ENCODE data around the gene NFIA.

Gene NFIA

GRCh38 chr1:61190153-61190552 lies 107.8 kb downstream of the NFIA start:
- no peak for DNase-seq

DNA sequence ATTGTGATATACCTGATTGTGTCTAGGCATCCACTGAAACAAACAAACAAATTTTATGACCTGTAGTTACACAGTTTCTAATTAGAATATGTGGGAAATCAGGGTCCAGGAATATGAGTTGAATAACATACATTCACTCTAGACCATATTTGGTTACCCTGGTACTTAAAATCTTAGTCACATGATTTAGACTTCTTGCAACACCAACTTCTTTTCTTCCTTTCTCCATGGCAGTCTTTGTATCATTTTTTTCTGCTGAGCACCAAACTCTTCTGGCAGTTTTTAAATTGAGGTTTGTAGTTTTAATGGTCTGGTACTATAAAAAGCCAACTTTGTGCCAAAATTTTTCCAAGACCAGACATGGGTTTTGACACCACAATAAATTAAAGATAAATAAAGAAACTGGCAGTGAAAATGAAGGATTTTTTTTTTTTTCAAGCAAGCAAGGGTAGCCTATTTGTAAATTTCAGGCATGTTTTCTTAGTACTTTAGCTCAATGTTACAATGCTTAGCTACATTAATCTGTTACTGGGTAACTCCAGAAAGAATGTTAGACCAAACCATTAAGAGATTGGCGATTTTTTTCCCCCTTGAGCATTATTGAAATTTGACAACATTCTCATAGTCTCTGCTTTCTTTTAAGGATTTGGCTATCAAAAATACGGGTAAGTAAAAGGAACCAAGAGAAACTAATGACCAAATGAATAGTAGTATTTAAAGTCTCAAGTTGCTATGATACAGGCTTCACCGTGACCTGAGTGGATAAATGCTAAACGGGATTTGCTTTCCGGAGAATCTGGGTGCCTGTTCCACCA lies 108.5 kb downstream of the NFIA start:
- no peak for DNase-seq

DNA sequence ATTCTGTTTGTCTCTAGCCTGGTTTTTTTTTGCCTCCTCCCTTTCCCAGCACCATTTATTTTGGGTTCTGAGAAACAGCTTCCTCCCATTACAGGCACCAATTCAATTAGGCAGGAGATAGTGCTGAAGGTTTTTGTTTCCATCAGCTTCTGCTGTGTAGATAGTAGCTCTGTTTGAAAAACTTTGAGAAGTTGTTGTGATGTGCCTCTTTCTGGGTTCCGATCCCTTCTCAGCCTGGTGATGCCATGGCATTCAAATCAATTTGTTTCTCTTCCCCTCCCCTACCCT lies 109.0 kb downstream of the NFIA start:
- DNase-seq: no peak

DNA sequence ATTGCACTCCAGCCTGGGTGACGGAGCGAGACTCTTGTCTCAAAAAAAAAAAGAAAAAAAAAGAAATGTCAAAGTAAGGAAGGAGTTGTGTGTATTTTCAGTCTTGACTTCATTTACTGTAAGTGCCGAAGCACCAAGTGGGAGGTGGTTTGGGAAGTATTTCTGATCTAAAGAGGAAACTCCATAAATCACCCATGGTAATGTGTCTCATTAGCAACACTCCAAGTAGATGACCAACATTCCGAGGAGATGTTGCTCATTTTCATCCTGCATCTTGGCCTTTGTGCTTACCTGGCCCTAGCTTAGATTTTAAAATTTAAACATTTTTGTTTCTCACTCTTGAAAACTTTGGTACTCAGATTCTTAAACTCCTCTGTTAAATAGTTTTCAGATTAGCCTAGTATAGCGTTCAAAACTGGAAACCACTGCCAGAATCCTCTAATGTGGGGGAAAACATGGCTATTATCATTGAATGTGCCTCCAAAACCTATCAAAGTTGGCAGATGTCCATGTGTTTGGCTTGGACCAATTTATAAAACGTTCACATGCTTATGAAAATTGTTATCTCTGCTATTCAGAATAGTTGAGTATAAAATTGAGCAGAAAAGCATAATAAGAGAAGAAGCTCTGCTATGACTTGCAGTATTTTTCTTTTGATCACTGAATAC lies 110.4 kb downstream of the NFIA start:
- no peak for DNase-seq

GRCh38 chr1:61193808-61194207 lies 111.4 kb downstream of the NFIA start:
- no peak for DNase-seq

- DNase-seq: no peak
Observed at GRCh38 chr1:61198554-61198953, 116.2 kb downstream of the NFIA start.

DNA sequence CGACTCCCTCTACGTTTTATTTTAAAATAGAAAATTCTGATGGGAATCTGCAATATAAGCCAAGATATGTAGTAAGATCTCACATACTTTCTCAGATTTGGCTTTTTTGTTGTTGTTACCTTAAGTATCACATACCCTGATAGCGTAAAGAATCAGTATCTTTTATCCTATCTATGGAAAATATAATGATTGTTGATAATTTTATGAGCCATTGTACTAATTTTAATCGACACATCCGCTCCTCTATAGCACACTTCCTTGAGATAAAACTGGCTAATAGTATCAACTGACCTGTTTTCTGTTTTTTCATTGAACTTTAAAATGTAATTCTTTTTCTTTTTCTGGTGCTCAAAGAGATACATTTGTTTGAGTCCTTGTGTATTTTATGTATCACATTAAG lies 118.7 kb downstream of the NFIA start:
- no peak for DNase-seq

DNA sequence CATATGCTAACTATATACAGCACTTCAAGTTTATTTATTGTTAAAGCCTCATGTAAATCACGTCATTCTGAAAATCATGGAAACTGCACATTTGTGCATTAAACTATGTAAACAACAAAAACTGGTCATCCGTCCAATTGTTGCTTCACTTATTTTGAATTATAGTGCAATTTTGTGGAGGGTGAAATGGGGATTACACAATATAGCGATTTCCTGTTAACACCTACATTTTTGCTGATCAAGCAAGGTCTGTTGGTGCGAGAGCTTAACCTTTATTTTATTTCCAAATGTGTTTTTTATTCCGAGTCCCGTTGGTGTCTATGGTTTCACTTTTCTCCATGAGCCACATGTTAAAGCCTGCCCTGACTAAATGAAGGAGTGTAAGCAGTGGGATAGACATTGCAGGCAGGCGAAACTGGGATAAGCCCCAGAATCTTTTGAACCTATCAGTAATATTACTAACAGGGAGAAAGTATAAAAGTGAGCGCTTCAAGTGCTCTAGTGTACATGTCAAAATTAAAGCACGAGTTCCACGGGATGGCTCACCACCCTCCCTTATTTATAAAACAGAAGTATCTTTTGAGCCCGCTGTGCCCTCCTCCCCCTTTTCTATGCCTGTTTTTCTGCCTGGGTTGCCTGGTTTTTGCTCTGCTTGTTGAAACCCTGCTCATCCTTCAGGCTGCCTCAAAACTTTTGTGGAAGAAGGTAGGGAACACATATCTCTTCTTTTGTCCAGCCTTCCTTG lies 120.7 kb downstream of the NFIA start:
- no peak for DNase-seq

- no peak for DNase-seq
Observed at GRCh38 chr1:61204528-61204927, 122.2 kb downstream of the NFIA start.

DNA sequence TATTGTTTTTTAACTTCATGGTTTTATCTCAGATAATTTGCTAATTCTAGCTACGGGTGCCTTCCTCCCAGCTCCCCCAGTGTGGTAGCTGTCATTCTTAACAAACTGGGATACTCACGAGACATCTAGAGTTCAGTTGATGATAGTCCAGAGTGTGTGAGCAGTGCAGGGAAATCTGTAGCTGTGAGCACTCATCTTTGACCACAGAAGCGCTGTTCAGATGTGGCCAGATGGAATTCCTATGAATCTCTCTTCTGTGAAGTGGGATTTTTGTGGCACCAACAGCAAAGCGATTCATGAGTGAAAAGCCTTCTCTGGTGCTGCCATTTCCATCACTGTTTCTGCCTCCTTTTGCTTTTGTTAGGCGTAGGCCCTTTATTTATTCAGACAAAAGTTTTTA lies 125.1 kb downstream of the NFIA start:
- no peak for DNase-seq

GRCh38 chr1:61208172-61208571 lies 125.8 kb downstream of the NFIA start:
- DNase-seq: no peak

- DNase-seq: no peak
Observed at GRCh38 chr1:61208831-61209230, 126.5 kb downstream of the NFIA start.

- DNase-seq: no peak
Observed at GRCh38 chr1:61210435-61211154, 128.2 kb downstream of the NFIA start.

DNA sequence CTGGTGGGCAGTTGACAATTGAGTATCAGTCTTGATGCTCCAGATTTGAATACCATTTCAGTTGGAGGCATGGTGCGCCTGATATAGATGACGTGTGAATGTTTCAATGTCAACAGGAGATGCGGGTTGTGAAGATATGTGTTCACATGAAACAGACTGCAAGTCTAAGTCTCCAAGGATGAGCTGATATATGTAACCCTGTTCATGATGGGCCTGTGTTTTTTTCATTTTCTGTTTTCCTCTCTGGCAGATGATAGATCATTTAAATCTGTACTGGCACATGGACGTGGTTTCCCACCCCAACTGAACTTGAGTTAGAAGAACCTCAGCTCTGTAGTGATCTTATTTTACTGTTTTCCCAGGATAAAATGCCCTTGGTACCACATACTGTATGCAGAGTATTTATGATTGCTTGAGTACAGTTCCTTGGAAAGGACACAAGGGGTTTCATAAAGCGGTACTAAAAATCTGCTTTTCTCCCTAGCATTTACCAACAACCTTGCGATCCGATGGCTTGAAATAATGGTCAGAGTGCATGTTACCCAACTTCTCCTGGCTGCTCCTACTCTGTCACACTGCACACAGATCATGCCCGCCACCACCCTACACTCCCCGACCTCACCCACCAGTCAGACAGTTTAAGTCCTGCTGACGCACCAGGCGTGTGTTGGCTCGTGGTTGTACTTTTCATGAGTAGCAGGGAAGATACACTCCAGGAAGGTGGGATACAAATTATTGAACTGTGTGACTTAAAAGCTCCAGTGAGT lies 131.1 kb downstream of the NFIA start:
- no peak for DNase-seq

- no peak for DNase-seq
Observed at GRCh38 chr1:61215119-61215518, 132.8 kb downstream of the NFIA start.

DNA sequence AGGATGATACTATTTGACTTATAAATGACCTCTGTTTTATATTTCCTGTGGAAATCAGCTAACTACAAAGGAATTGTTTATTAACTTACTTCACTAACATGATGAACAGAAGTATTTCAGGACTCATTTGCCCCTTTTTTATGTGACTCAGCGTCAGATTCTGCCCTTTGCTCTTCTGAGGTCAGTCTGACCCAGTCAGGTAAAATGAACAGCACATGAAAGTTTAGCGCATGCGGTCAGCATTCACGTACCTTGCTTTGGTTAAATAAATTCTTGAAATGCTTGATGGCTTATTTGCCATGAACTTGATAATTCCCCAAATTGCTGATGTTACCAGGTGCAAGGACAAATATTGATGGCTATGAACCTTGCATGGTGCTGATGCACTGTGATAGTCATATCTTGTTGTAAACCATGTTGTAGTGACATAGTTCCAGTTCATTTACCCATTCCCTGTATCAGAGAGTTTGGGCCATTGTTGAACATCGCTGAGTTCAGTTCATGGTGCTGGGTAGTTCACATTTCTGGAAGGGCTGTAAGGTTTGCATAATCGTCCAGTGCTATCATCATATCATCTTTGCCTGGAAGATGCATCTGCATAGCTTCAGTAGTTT lies 133.4 kb downstream of the NFIA start:
- no peak for DNase-seq

DNA sequence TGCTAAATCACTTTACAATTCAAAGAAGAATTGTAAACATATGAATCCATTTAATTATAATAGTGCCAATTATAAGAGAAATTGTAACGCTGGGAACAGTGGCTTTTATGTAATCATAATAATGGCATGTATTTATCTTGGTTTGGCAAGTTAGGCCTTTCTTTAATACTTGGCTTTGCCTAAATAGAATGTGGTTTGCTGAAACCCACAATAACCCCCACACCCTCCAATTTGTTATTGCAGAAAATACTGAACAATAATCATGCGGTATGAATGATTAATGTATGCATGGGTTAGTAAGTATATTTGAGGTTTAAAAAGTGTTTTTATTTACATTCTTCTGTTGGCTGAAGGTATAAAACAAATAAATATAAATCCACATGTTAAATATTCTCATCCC lies 138.2 kb downstream of the NFIA start:
- DNase-seq: no peak

- no peak for DNase-seq
Observed at GRCh38 chr1:61221642-61222041, 139.3 kb downstream of the NFIA start.

GRCh38 chr1:61222240-61222639 lies 139.9 kb downstream of the NFIA start:
- no peak for DNase-seq

DNA sequence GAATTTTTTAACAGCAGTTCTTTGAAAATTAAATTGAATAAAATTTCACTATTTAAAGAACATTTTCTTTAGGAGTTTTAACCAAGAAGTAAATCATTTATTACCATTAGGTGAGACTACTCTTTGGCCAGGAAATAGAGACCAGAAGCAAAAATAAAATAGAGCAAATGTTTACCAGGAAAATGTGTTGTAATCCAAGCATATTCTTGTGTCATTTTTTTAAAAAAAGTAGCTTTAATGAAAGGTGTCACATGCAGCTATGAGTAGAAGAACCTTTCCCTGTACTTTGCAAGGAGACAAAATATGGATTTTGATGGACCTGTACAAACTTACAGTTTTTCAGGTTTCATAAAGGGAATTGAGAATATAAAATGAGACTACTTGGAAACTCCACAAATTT lies 140.8 kb downstream of the NFIA start:
- DNase-seq: no peak

DNA sequence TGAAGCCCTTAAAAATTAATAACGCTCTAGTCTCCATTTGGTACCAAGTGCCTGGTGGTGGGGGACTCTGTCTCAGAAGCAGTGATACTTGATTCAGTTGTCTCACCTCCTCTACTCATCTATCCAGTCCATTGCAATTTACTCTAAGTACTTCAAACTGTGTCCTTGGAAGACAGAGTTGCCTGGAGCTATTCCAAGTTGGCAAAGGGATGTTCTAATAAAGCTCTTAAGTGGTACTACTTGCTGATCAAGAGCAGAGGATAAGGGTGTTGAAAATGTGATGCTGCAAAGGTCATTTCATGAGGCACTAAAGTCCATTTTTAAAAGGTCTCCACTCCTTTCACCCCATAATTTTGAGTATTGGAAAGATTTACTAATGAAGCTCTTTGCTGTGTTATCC lies 142.2 kb downstream of the NFIA start:
- no peak for DNase-seq

DNA sequence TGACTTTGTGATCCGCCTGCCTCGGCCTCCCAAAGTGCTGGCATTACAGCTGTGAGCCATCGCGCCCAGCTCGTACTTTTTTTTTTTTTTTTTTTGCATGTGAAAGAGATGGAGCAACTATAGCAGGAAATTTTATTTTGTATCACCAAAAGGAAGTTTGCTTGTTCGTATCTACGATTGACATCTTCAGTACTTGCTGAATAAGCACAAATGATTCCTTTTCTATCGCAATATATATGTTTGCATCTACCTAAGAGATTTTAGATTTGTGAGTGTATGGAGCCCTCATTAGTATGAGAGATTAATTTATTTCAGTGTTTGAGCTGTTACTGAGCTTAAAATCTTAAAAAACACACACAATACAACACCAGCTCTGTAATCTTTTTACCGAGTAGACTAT lies 143.1 kb downstream of the NFIA start:
- DNase-seq: no peak
